ENCODE results near the gene ANO2. TPM values are rescaled to one million over a fixed set of nuclear protein-coding genes. Genes with fewer than 3 reads are reported as not detected.

The ANO2 gene
- total and polyA plus RNA-seq, 2 donors (not counting 3 experiments of a cell fraction or from before 2014, with no cell fraction given), result 15.4 to 65.0 TPM

- Histone ChIP-seq H3K9ac (replicated peaks; ENCODE audit: extremely low read depth, insufficient read depth, low read length) (no peak overlapping the region), H3K27me3 (ENCODE audit: control insufficient read depth in 2 of 2, insufficient read depth in 2 of 2, low read length in 2 of 2) (no peaks in the 10 kb centered on the region), H3K36me3 (ENCODE audit: control insufficient read depth in 2 of 2, extremely low read depth in 1 of 2, insufficient read depth in 2 of 2, low read length in 2 of 2) (peaks cover 2 to 6% of the 10 kb centered on the region in 2 experiments), H3K4me3 (replicated peaks in 1 of 3; ENCODE audit: insufficient read depth in 1 of 3, low read depth in 1 of 3, low read length in 3 of 3) (no peak overlapping the region), H4K20me1 (replicated peaks; ENCODE audit: control insufficient read depth, extremely low read depth, insufficient read depth, low read length) (peaks cover 13% of the 10 kb centered on the region), H3K27ac (ENCODE audit: insufficient read depth, low read depth, low read length) (no peak overlapping the region), H2AFZ (ENCODE audit: low read depth, low read length) (no peak overlapping the region), H3K4me1 (ENCODE audit: control insufficient read depth, extremely low read depth, insufficient read depth, low read length) (peaks cover 37% of the 10 kb centered on the region), H3K9me3 (replicated peaks; ENCODE audit: control insufficient read depth, insufficient read depth, low read length) (no peaks in the 10 kb centered on the region), H3K4me2 (ENCODE audit: insufficient read depth, low read length) (no peak overlapping the region), H3K9me1 (replicated peaks; ENCODE audit: control insufficient read depth, extremely low read depth, insufficient read depth, low read length) (no peaks in the 10 kb centered on the region), H3K79me2 (ENCODE audit: control insufficient read depth, insufficient read depth, low read length) (no peaks in the 10 kb centered on the region)
- POLR2A ChIA-PET, result no interaction called here
- intact Hi-C loops (cut with micrococcal nuclease), result loop anchor here (5.0 kb wide), 1 partner anchor 121 kb away; no protein-coding TSS in a partner anchor
- DNase-seq (ENCODE audit: low read depth, low spot score) (peak; percentile 65), FAIRE-seq (peak; percentile 40)
- CTCF ChIA-PET, result no interaction called here
- dilution Hi-C loops (cut with MboI; ENCODE audit: extremely low pct_ligation_motif_present, low sequenced_read_pairs), result no loop called here
- BruUV-seq (replicated peaks), result no TSS peak
- TF ChIP-seq MYC (IDR thresholded peaks at IDR 0.05; ENCODE audit: low read depth, low read length), result no peak
- peak; percentile 46 for TF ChIP-seq POLR2A (IDR thresholded peaks at IDR 0.05; ENCODE audit: low read depth, low read length)
Observed at GRCh38 chr12:5868625-5869295, 76.3 kb downstream of the ANO2 start.

- ChIA-PET CTCF (no interaction called here), POLR2A (no interaction called here)
- DNase-seq (ENCODE audit: low read depth, low spot score) (no peak), FAIRE-seq (no peak)
- Histone ChIP-seq H3K9me3 (replicated peaks; ENCODE audit: control insufficient read depth, insufficient read depth, low read length) (no peaks in the 10 kb centered on the region), H3K79me2 (ENCODE audit: control insufficient read depth, insufficient read depth, low read length) (no peaks in the 10 kb centered on the region), H3K4me3 (replicated peaks in 1 of 3; ENCODE audit: insufficient read depth in 1 of 3, low read depth in 1 of 3, low read length in 3 of 3) (no peak overlapping the region), H3K27ac (ENCODE audit: insufficient read depth, low read depth, low read length) (no peak overlapping the region), H3K4me1 (ENCODE audit: control insufficient read depth, extremely low read depth, insufficient read depth, low read length) (peaks cover 36% of the 10 kb centered on the region), H2AFZ (ENCODE audit: low read depth, low read length) (no peak overlapping the region), H3K36me3 (ENCODE audit: control insufficient read depth in 2 of 2, extremely low read depth in 1 of 2, insufficient read depth in 2 of 2, low read length in 2 of 2) (peaks cover 6 to 10% of the 10 kb centered on the region in 2 experiments), H3K4me2 (ENCODE audit: insufficient read depth, low read length) (no peak overlapping the region), H3K9me1 (replicated peaks; ENCODE audit: control insufficient read depth, extremely low read depth, insufficient read depth, low read length) (no peaks in the 10 kb centered on the region), H3K27me3 (ENCODE audit: control insufficient read depth in 2 of 2, insufficient read depth in 2 of 2, low read length in 2 of 2) (no peaks in the 10 kb centered on the region), H4K20me1 (replicated peaks; ENCODE audit: control insufficient read depth, extremely low read depth, insufficient read depth, low read length) (peaks cover 8% of the 10 kb centered on the region), H3K9ac (replicated peaks; ENCODE audit: extremely low read depth, insufficient read depth, low read length) (no peak overlapping the region)
- dilution Hi-C loops (cut with MboI; ENCODE audit: extremely low pct_ligation_motif_present, low sequenced_read_pairs), result no loop called here
- TF ChIP-seq CTCF (IDR thresholded peaks at IDR 0.05; ENCODE audit: extremely low read depth in 1 of 2, insufficient read depth in 1 of 2, low read depth in 1 of 2, low read length in 2 of 2), result no peak
- no peak for TF ChIP-seq MAX (IDR thresholded peaks at IDR 0.05; ENCODE audit: insufficient read depth, insufficient read length)
- no peak for TF ChIP-seq JUN (IDR thresholded peaks at IDR 0.05; ENCODE audit: borderline replicate concordance, insufficient read depth, insufficient read length, low read depth)
- TF ChIP-seq FOS (IDR thresholded peaks at IDR 0.05; ENCODE audit: borderline replicate concordance, insufficient read depth, low read length), result no peak
- TF ChIP-seq MYC (IDR thresholded peaks at IDR 0.05; ENCODE audit: low read depth, low read length), result no peak
- no peak for TF ChIP-seq POLR2A (IDR thresholded peaks at IDR 0.05; ENCODE audit: low read depth, low read length)
- no peak for TF ChIP-seq POLR2AphosphoS5 (IDR thresholded peaks at IDR 0.05; ENCODE audit: insufficient read depth, low read depth, low read length)
- no peak for TF ChIP-seq EZH2 (IDR thresholded peaks at IDR 0.05; ENCODE audit: borderline replicate concordance, low read depth, low read length, severe bottlenecking)
- TF ChIP-seq GATA2 (IDR thresholded peaks at IDR 0.05; ENCODE audit: insufficient read depth, insufficient read length, low read depth, low read length), result no peak
- BruUV-seq (replicated peaks), result no TSS peak
- intact Hi-C loops (cut with micrococcal nuclease), result loop anchor here (5.0 kb wide), 1 partner anchor 118 kb away; no protein-coding TSS in a partner anchor
Observed at GRCh38 chr12:5865397-5865796, 79.7 kb downstream of the ANO2 start.
